Nucleus accumbens (tissue), 56 donors: ENCODE measurements around the gene DGCR6L.
"Not testable (repeated sequence)": the region's sequence is repeated elsewhere in the genome, so short reads cannot be mapped to it uniquely, and the experiment has no call there.

Experiments
- DNase-seq, 56 donors: peaks; one replicate each; lab custom pipeline; 2025; lab: John Stamatoyannopoulos, UW

Gene DGCR6L

GRCh38 chr22:20296598-20296997, 23.3 kb downstream of the DGCR6L start:
- DNase-seq, result no peak

GRCh38 chr22:20295262-20296064, 24.4 kb downstream of the DGCR6L start:
- DNase-seq, result no peak

- no peak for DNase-seq
These were observed 27.1 kb downstream of the DGCR6L start for GRCh38 chr22:20292673-20293232.

GRCh38 chr22:20292108-20292507, 27.8 kb downstream of the DGCR6L start:
- DNase-seq, result no peak

GRCh38 chr22:20291604-20292063, 28.2 kb downstream of the DGCR6L start:
- no peak for DNase-seq

- DNase-seq, result no peak
These were observed 28.6 kb downstream of the DGCR6L start for GRCh38 chr22:20291249-20291586.

GRCh38 chr22:20290578-20291248, 29.1 kb downstream of the DGCR6L start:
- DNase-seq, result no peak

- DNase-seq, result no peak
These were observed 29.8 kb downstream of the DGCR6L start for GRCh38 chr22:20290045-20290392.

GRCh38 chr22:20289182-20290044, 30.4 kb downstream of the DGCR6L start:
- DNase-seq, result not testable (repeated sequence)

GRCh38 chr22:20286784-20287423, 33.0 kb downstream of the DGCR6L start:
- DNase-seq, result not testable (repeated sequence)

GRCh38 chr22:20286312-20286660, 33.6 kb downstream of the DGCR6L start:
- not testable (repeated sequence) for DNase-seq

GRCh38 chr22:20285473-20286311, 34.2 kb downstream of the DGCR6L start:
- peak in 49 of 56 donors; percentile 13 to 90 (median 51) for DNase-seq

- DNase-seq, result no peak
These were observed 35.3 kb downstream of the DGCR6L start for GRCh38 chr22:20284471-20285086.

GRCh38 chr22:20283674-20284066, 36.2 kb downstream of the DGCR6L start:
- peak in 7 of 56 donors; percentile 5 to 37 (median 22) for DNase-seq

GRCh38 chr22:20282901-20283673, 36.8 kb downstream of the DGCR6L start:
- no peak for DNase-seq

- no peak for DNase-seq
These were observed 38.0 kb downstream of the DGCR6L start for GRCh38 chr22:20281891-20282290.

- not testable (repeated sequence) for DNase-seq
These were observed 38.4 kb downstream of the DGCR6L start for GRCh38 chr22:20281473-20281872.

- no peak for DNase-seq
These were observed 39.0 kb downstream of the DGCR6L start for GRCh38 chr22:20280866-20281265.
